Pancreas (tissue), 10 donors: Measurements from ENCODE around the gene DDX27. TPM values are rescaled to one million over a fixed set of nuclear protein-coding genes. Genes with fewer than 3 reads are reported as not detected.

Source experiments
- ATAC-seq, 4 donors: fragments of 200-7000 bp; cut with Tn5 transposase; one replicate each; pipeline versions ENCODE4 v1.8.0 to v1.9.1; 2020; ENCODE audit warnings: mild to moderate bottlenecking in 4 of 4, moderate library complexity in 4 of 4
- DNase-seq, 6 donors: peaks; one replicate each; pipeline ENCODE4 v3.0.0-alpha.2; 2020
- FAIRE-seq: peaks from 2 replicates; lab custom pipeline; 2012; peaks lifted over from hg19 to GRCh38; lab: Jason Lieb, UNC
- H3K27ac ChIP-seq, 4 donors: fragments of 200-600 bp; sonication (generic); 1 replicate in 3 of 4; 2 replicates in 1 of 4; pipeline versions ENCODE4 v1.5.0 to v1.8.0; 2020
- H3K27me3 ChIP-seq, 4 donors: fragments of 200-600 bp; one replicate each; pipeline ENCODE4 v1.8.0; 2021
- H3K36me3 ChIP-seq, 3 donors: fragments of 200-600 bp; sonication (generic) in 1 of 3; one replicate each; pipeline versions ENCODE4 v1.5.0 to v1.8.0; 2020 to 2021
- H3K4me1 ChIP-seq, 3 donors: fragments of 200-600 bp; one replicate each; pipeline ENCODE4 v1.8.0; 2021
- H3K4me3 ChIP-seq, 4 donors: fragments of 200-600 bp; sonication (generic) in 2 of 4; one replicate each; pipeline versions ENCODE4 v1.5.0 to v1.8.0; 2020 to 2021
- H3K9me3 ChIP-seq, 4 donors: fragments of 200-600 bp; one replicate each; pipeline ENCODE4 v1.8.0; 2021
- CTCF ChIP-seq, 4 donors: fragments of 200-600 bp; sonication (generic) in 3 of 4; IDR thresholded peaks; one replicate each; pipeline versions ENCODE4 v1.5.0 to v1.8.0; 2021; ENCODE audit warnings: antibody characterized with exemption in 4 of 4
- WGBS, 2 donors: extraction: QIAGEN DNeasy Blood & Tissue Kit; methylation state at CpG; one replicate each; pipeline ENCODE4 v1.1.7; 2013; 5-methylcytosine and 5-hydroxymethylcytosine counted together
- intact Hi-C, 3 donors: fragments of 100-400 bp; cut with DNase I; formaldehyde crosslinking; loops; one replicate each; pipeline versions ENCODE4 v1.11.1 to v1.14.2; 2022
- polyA plus RNA-seq, 2 donors: library from polyadenylated mRNA; stranded (reverse); fragments of 200-250 nt; gene quantifications; one replicate each; pipeline ENCODE4 v1.2.3, GENCODE V29; 2013
- total RNA-seq, 6 donors: library from RNA; stranded (reverse); fragmentation: NEBNext Ultra II Directional in 4 of 6; extraction: Animal tissue kit (Norgen Biotek cat#: 25700) in 4 of 6; gene quantifications; one replicate each; pipeline versions ENCODE4 v1.2.1 to v1.2.4, GENCODE V29; 2021 to 2023
- donor health status: healthy with polysubstance abuse.
- donor health status: DM: no; HTN: no; CAD: no; lungs with moderate emphysema.
- donor health status: DM: no; HTN: no; CAD: no.
- donor health status: control.
- donor health status: control.
- donor health status: Bipolar disorder and iron deficiency.
- donor health status: DM: yes; HTN: yes; CAD: no.
- donor health status: DM: no; HTN: no; CAD: no.
- donor health status: DM: no; HTN: no; CAD: no.
- donor health status: DM: yes; HTN: yes; CAD: no.

DDX27 gene
- total and polyA plus RNA-seq, 8 donors: 12.0 to 33.0 (median 17.4) TPM

DNA sequence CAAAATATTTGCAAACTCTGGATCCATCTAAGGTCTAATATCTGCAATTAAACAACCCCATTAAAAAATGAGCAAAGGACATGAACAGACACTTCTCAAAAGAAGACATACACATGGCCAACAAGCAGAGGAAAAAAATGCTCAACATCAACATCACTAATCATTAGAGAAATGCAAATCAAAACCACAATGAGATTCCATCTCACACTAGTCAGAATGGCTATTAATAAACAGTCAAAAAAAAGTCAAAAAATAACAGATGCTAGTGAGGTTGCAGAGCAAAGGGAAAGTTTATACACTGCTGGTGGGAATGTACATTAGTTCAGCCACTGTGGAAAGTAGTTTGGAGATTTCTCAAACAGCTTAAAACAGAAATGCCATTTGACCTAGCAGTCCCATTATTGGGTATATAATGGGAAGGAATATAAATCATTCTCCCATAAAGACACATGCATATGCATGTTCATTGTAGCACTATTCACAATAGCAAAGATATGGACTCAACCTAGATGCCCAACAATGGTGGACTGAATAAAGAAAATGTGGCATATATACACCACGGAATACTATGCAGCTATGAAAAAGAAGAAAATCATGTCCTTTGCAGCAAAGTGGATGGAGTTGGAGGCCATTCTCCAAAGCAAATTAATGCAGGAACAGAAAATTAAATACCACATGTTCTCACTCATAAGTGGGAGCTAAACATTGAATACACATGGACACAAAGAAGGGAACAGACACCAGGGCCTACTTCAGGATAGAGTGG is 49.6 kb downstream of the DDX27 start:
- no peaks in the 10 kb centered on the region for H3K9me3 ChIP-seq
- H3K27me3 ChIP-seq: no peaks in the 10 kb centered on the region
- peaks cover 0 to 16% (median 11%) of the 10 kb centered on the region in 3 donors for H3K4me1 ChIP-seq
- 95 to 96% methylated on average over 1 of the region's 1 CpG for WGBS, 2 donors
- DNase-seq (no peak), FAIRE-seq (no peak), ATAC-seq (no peak)
- H3K4me3 ChIP-seq: no peak overlapping the region
- no peak for TF ChIP-seq CTCF (IDR thresholded peaks at IDR 0.05)
- intact Hi-C loops: no loop called here
- H3K27ac ChIP-seq: no peak overlapping the region
- peaks cover 0 to 28% (median 4%) of the 10 kb centered on the region in 3 donors for H3K36me3 ChIP-seq

- intact Hi-C loops: no loop called here
- FAIRE-seq: no peak
- H3K27me3 ChIP-seq: no peaks in the 10 kb centered on the region
- no peak for TF ChIP-seq CTCF (IDR thresholded peaks at IDR 0.05)
- peaks cover 0 to 22% (median 11%) of the 10 kb centered on the region in 3 donors for H3K4me1 ChIP-seq
- WGBS, 2 donors: 66 to 70% methylated on average over 7 of the region's 7 CpGs
- no peak overlapping the region for H3K4me3 ChIP-seq
- DNase-seq: no peak
- ATAC-seq: peak in 1 of 4 donors; percentile 16
- H3K27ac ChIP-seq: no peak overlapping the region
- H3K36me3 ChIP-seq: peaks cover 0 to 15% (median 0%) of the 10 kb centered on the region in 3 donors
- H3K9me3 ChIP-seq: no peaks in the 10 kb centered on the region
Measured at GRCh38 chr20:49270177-49270576, 51.0 kb downstream of the DDX27 start.

DNA sequence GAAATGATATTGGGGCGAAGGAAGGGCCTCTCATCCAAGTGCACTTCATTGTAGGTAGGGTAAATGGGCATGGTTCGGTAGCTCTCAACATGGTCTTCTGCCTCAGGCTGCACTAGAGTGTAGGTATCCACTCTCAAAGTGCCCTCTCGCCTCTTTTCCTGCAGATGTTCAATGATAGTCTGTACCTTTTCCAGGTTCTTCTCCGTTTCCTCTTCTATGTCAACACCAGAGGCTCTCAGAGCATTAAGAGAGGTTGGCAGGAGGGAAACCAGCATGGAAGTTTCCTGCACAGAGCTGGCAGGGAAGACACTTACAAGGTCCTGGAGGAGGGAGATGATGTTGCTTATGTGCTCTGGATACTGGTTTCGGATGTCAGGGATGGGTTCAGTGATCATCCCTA is 51.5 kb downstream of the DDX27 start:
- peaks cover 4 to 22% (median 11%) of the 10 kb centered on the region in 3 donors for H3K4me1 ChIP-seq
- FAIRE-seq: no peak
- H3K4me3 ChIP-seq: no peak overlapping the region
- intact Hi-C loops: no loop called here
- no peak for TF ChIP-seq CTCF (IDR thresholded peaks at IDR 0.05)
- peaks cover 0 to 14% (median 0%) of the 10 kb centered on the region in 3 donors for H3K36me3 ChIP-seq
- H3K9me3 ChIP-seq: no peaks in the 10 kb centered on the region
- ATAC-seq: no peak
- 95 to 96% methylated on average over 5 of the region's 5 CpGs for WGBS, 2 donors
- no peak for DNase-seq
- H3K27ac ChIP-seq: no peak overlapping the region
- no peaks in the 10 kb centered on the region for H3K27me3 ChIP-seq

- H3K36me3 ChIP-seq: peaks cover 0 to 14% (median 0%) of the 10 kb centered on the region in 3 donors
- TF ChIP-seq CTCF (IDR thresholded peaks at IDR 0.05): no peak
- no peak for ATAC-seq
- no peak for FAIRE-seq
- WGBS, 2 donors: 44 to 47% methylated on average over 1 of the region's 1 CpG
- no peak for DNase-seq
- no peaks in the 10 kb centered on the region for H3K9me3 ChIP-seq
- intact Hi-C loops: no loop called here
- no peaks in the 10 kb centered on the region for H3K27me3 ChIP-seq
- H3K4me1 ChIP-seq: peaks cover 10 to 31% (median 10%) of the 10 kb centered on the region in 3 donors
- no peak overlapping the region for H3K27ac ChIP-seq
- H3K4me3 ChIP-seq: no peak overlapping the region
Measured at GRCh38 chr20:49272654-49273053, 53.4 kb downstream of the DDX27 start.

GRCh38 chr20:49273696-49274277 is 54.6 kb downstream of the DDX27 start:
- FAIRE-seq (no peak), ATAC-seq (no peak), DNase-seq (no peak)
- peaks cover 10 to 31% (median 10%) of the 10 kb centered on the region in 3 donors for H3K4me1 ChIP-seq
- H3K4me3 ChIP-seq: no peak overlapping the region
- no peak for TF ChIP-seq CTCF (IDR thresholded peaks at IDR 0.05)
- H3K36me3 ChIP-seq: peaks cover 0 to 14% (median 0%) of the 10 kb centered on the region in 3 donors
- WGBS, 2 donors: 93 to 95% methylated on average over 8 of the region's 8 CpGs
- intact Hi-C loops: no loop called here
- H3K27me3 ChIP-seq: no peaks in the 10 kb centered on the region
- H3K27ac ChIP-seq: no peak overlapping the region
- no peaks in the 10 kb centered on the region for H3K9me3 ChIP-seq
